ENCODE results near the gene IVL. TPM values are rescaled to one million over a fixed set of nuclear protein-coding genes. Genes with fewer than 3 reads are reported as not detected.

Gene IVL
- total RNA-seq, 4 donors from 2014 or later: not detected

GRCh38 chr1:152884966-152885624, 23.3 kb upstream of the IVL start:
- Histone ChIP-seq H3K27ac (no peak overlapping the region), H3K4me3 (no peak overlapping the region), H3K36me3 (no peaks in the 10 kb centered on the region), H3K9me3 (no peaks in the 10 kb centered on the region), H3K27me3 (no peaks in the 10 kb centered on the region), H3K4me1 (no peaks in the 10 kb centered on the region)
- TF ChIP-seq CTCF (IDR thresholded peaks at IDR 0.05 in 4 of 5, conservative IDR thresholded peaks at IDR 0.05 in 1 of 5) (no peak), POLR2A (IDR thresholded peaks at IDR 0.05) (no peak)
- ATAC-seq (no peak), DNase-seq (no peak)
- in situ Hi-C loops (cut with MboI; ENCODE audit: low sequenced_read_pairs in 4 of 4): no loop called here
- intact Hi-C loops (cut with DNase I; ENCODE audit: low total_unique reads): no loop called here

GRCh38 chr1:152886085-152886484, 22.3 kb upstream of the IVL start:
- in situ Hi-C loops (cut with MboI; ENCODE audit: low sequenced_read_pairs in 4 of 4): no loop called here
- ATAC-seq (no peak), DNase-seq (no peak)
- Histone ChIP-seq H3K27me3 (no peaks in the 10 kb centered on the region), H3K4me1 (no peaks in the 10 kb centered on the region), H3K36me3 (no peaks in the 10 kb centered on the region), H3K27ac (no peak overlapping the region), H3K9me3 (no peaks in the 10 kb centered on the region), H3K4me3 (no peak overlapping the region)
- TF ChIP-seq CTCF (IDR thresholded peaks at IDR 0.05 in 4 of 5, conservative IDR thresholded peaks at IDR 0.05 in 1 of 5) (no peak), POLR2A (IDR thresholded peaks at IDR 0.05) (no peak)
- intact Hi-C loops (cut with DNase I; ENCODE audit: low total_unique reads): no loop called here

- Histone ChIP-seq H3K9me3 (no peaks in the 10 kb centered on the region), H3K4me1 (no peaks in the 10 kb centered on the region), H3K27me3 (no peaks in the 10 kb centered on the region), H3K27ac (no peak overlapping the region), H3K4me3 (no peak overlapping the region), H3K36me3 (no peaks in the 10 kb centered on the region)
- ATAC-seq: no peak
- no peak for DNase-seq
- in situ Hi-C loops (cut with MboI; ENCODE audit: low sequenced_read_pairs in 4 of 4) (no loop called here), intact Hi-C loops (cut with DNase I; ENCODE audit: low total_unique reads) (no loop called here)
- TF ChIP-seq POLR2A (IDR thresholded peaks at IDR 0.05): no peak
- no peak for TF ChIP-seq CTCF (IDR thresholded peaks at IDR 0.05 in 4 of 5, conservative IDR thresholded peaks at IDR 0.05 in 1 of 5)
Measured at GRCh38 chr1:152886758-152887409, 21.5 kb upstream of the IVL start.

GRCh38 chr1:152888126-152888525, 20.2 kb upstream of the IVL start:
- Histone ChIP-seq H3K27me3 (no peaks in the 10 kb centered on the region), H3K36me3 (no peaks in the 10 kb centered on the region), H3K4me3 (no peak overlapping the region), H3K4me1 (no peaks in the 10 kb centered on the region), H3K27ac (no peak overlapping the region), H3K9me3 (no peaks in the 10 kb centered on the region)
- ATAC-seq: no peak
- DNase-seq: no peak
- TF ChIP-seq POLR2A (IDR thresholded peaks at IDR 0.05) (no peak), CTCF (IDR thresholded peaks at IDR 0.05 in 4 of 5, conservative IDR thresholded peaks at IDR 0.05 in 1 of 5) (no peak)
- intact Hi-C loops (cut with DNase I; ENCODE audit: low total_unique reads) (no loop called here), in situ Hi-C loops (cut with MboI; ENCODE audit: low sequenced_read_pairs in 4 of 4) (no loop called here)

All from gastrocnemius medialis (tissue), 4 donors.